Measurements from ENCODE around the gene HNRNPH2.

HNRNPH2 gene

GRCh38 chrX:101452056-101452455 lies 44.0 kb downstream of the HNRNPH2 start:
- in situ Hi-C loops (cut with HindIII; ENCODE audit: low sequenced_read_pairs): no loop called here

GRCh38 chrX:101460669-101461068 lies 52.6 kb downstream of the HNRNPH2 start:
- in situ Hi-C loops (cut with HindIII; ENCODE audit: low sequenced_read_pairs): no loop called here

DNA sequence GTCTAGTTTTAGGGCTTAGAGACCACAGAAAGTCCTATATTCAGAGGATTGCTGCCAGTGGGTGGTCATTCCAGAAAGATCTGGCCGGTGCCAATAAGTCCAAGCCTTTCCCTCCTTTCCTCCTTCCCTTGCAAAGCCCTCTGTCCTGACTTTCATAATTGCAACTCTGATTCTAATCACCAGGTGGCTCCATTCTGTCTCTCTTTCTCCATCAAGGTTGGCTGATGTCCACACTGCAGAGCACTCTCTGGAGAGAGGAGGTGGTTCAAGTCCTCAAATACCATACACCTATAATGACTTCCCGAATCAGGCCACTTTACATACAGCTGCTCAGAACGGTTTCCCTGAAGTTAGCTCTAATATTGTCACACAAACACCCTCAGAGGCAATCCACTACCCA lies 54.9 kb downstream of the HNRNPH2 start:
- in situ Hi-C loops (cut with HindIII; ENCODE audit: low sequenced_read_pairs): no loop called here
